Subcutaneous preadipocyte (primary cell): ENCODE measurements around the gene DIPK1B. TPM values are rescaled to one million over a fixed set of nuclear protein-coding genes. Genes with fewer than 3 reads are reported as not detected.

Source experiments
- small RNA-seq: library from RNA; depleted of rRNA; stranded (forward); fragments of <200 nt; gene quantifications from one replicate; pipeline ENCODE3, GENCODE V24; 2012
- total RNA-seq: library from RNA; depleted of rRNA; stranded (reverse); fragments of >200 nt; gene quantifications from 2 replicates; pipeline ENCODE4 v1.2.3, GENCODE V29; 2012

The DIPK1B gene
- total RNA-seq: under 0.01 TPM in 1 of 2 replicates, not detected in the other

DNA sequence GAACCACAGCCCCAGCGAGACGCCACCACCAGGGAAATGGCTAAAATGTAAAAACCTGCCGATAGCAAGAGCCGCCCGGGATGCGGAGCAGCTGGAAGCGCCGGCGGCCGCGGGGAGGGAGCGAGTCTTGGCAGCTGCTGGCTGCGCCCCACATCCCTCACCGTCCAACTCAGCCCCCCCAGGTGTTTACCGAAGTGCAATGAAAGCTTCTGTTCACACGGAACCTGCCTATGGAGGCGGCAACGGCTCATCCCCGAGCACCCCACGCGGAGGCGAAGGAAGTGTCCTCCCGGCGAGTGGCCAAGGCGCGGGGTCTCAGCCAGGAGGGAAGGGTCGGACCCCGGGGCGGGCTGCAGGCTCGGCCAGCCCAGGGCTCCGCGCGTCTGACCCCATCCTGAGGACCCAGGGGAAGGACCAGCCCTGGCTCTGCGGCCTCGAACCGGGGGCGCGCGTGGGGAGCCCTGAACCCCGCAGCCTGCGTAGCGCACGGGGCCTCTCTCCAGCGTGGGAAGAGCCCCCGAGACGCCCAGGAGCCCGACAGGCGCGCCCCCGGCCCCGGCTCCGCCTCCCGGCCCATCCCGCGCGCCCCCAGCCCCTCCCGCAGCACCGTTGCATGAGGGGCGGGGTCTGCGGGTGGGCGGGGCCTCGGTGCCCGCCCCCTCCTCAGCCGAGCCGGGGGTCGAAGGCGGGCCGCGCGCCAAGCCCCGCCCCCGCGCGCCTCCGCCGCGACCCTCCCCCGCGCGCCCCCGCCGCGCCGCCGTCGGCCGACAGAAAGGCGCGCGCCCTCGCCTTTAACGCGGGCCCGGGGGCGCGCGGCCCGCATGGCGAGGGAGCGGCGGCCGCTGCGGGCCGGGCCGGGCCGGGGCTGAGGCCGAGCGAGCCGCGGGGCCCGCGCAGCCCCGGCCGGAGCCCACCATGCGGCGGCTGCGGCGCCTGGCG is at the start of gene DIPK1B:
TSS of gene DIPK1B (plus strand) at position 822 of the 939 bp plus-strand sequence. CDS start at position 916, 94 bp downstream.

DNA sequence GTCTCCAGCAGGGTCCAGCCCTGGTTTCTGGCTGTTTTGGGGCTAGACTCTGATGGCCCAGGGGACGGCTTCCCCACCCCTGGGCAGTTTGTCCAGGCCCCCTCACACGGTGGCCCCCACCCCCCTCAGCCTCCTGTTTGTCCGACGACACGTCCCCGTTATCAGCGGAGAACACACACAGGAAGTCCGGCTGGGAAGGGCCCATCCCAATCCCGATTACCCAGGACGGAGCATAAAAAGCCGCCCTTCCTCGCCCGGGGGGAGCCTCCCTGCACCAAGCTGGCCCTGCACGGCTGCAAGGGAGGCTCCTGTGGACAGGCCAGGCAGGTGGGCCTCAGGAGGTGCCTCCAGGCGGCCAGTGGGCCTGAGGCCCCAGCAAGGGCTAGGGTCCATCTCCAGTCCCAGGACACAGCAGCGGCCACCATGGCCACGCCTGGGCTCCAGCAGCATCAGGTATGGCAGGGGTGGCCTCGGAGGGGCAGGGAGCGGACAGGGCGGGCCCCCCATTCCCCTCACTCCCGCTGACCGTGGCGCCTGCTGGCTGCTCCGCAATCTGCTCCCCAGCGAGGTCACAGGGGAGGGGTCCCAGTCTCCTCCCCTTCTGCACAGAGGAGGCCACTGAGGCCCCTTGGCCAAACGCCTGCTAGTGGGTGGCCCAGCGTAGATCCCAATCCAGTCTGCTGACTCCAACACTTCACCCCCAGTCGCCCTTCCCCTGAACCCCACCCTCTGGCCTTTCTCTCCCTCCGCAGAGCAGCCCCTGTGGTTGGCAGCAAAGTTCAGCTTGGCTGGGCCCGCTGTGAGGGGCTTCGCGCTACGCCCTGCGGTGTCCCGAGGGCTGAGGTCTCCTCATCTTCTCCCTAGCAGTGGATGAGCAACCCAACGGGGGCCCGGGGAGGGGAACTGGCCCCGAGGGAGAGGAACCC is 49.5 kb upstream of the DIPK1B start, which contains the start of gene EGFL7:
TSS of gene EGFL7 (plus strand) at position 261 of the 926 bp plus-strand sequence. CDS start 5,367 bp downstream, outside the sequence.

DNA sequence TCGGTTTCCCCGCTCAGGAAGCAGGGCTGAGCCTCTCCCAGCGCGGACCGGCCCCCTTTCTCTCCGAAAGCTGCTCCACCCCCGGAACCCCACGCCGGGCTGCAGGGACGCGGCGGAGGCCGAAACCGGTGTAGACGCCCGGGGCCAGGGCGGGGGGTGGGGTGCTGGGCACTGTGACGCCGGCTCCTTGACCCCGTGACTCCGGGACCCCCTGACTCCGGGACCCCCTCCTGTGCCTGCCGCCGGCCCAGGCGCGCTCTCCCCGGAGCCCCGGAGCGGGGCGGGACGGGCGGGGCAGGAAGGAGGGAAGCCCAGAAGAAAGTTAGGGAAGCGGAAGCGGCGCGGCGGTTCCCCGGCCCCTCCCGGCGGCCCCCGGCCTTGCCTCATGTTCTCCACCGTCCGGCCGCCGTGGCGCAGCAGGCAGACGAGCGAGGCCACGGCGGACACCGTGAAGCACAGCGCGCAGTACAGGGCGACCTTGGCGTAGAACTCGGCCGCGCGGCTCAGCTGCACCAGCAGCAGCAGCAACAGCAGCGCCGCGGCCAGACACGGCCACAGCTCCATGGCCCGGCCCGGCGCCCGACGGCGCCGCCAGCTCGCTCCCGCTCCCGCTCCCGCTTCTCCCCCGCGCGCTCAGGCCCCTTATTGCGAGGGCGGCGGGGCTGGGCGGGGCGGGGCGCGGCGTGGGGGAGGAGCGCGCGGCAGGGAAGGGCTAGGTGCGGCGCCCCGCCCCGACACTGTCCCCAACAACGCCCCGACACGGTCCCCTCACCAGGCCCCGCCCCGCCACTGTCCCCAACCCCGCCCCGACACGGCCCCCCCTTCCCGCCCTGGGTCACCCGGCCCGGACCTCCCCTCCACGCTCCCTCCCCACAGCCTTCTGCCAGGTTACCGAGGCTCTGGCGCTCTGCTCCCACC is 25.3 kb upstream of the DIPK1B start, which contains the start of gene AGPAT2:
TSS of gene AGPAT2 (minus strand) at position 664 of the 918 bp plus-strand sequence. CDS start at position 564, 100 bp downstream.

DNA sequence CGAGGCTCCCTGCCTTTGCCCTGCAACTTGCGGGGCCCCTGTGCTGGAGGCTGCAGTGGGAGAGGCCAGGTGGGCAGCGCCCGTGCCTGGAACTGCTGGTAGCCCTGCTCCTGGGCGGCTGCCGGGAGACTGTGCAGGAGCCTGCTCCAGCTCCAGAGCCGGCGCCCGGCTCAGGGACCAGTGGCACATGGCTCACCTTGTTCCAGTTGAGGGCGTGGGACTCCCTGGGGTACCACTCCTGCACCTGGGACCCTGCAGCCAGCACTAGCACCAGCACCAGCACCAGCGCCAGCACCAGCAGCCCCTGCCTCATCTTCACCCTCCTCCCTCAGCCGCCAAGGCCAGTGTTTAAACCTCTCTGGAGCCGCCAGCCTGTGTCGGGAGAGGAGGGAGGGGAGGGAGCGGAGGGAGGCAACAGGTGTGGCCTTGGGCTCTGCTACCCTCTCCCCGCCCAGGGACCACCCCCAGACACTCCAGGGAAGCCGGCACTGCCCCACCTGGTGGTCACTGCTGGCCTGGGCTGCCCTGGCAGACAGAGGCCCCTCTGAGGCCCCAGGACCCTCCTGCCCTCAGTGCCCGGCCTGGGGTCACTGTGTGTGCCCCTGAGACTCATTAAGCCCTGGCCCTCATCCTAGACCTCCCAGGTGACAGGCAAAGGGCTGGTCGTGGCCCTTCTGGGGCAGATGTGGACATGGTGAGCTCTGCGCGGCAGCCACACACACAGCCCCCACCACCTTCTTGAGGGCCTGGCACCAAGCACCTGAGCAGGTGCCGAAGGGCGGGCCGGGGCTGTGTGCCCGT is 30.4 kb downstream of the DIPK1B start, which contains the start of gene LCN10:
TSS of gene LCN10 (minus strand) at position 350 of the 801 bp plus-strand sequence. CDS start at position 313, 37 bp downstream.

DNA sequence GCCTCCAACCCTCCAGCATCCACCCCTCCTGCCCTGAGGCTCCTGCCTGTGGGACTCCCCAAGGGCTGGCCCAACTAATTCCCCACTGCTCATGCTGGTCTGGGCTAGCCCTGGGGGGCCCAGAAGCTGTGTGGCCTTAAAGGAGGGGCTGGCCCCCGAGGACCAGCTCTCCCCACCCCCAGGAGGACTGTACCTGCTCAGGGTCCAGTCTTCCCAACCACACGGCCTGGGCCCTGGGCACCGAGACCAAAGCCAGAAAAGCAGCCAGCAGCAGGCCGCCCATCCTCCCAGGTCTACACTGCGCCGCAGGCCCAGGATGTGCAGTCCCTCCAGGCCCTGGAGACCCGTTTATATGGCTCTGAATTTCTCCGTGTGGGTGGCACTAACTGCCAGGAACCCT is 35.8 kb downstream of the DIPK1B start, which contains the start of gene LCN6:
TSS of gene LCN6 (minus strand) at position 325 of the 400 bp plus-strand sequence. CDS start at position 283, 42 bp downstream.

DNA sequence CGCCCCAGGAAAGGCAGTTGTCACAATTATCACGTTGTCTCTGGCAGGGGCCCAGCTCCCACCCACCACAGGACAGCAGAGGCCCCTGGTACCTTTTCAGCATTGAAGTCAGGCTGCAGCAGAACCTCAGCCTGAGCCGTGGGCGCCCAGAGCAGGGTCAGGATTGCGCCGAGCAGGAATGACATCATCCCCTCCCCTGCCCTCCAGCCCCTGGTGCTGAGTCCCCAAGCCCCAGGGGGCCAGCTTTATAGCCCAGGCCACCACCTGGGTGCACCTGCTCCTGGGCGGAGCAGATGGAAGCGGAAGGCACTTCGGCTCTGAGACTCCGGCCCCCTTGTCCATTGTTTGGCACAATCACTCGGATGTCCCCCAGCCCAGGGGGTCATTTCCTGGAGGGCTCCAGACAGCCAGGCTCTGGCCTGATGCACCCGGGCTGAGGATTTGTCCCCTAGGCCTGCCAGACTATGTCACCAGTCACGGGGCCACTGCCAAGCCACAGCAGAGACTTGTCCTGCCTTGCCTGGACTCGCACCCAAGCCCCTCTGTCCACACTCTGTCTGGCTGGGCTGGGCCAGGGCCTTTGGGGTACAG is 52.0 kb downstream of the DIPK1B start, which contains the start of gene LCN15:
TSS of gene LCN15 (minus strand) at position 218 of the 591 bp plus-strand sequence. CDS start at position 188, 30 bp downstream.

Small RNAs within 50 kb of the gene (small RNA-seq; reads per million reads assigned to genes)
- 4,183 reads per million, percentile 100 among the genes with 10 or more reads in this experiment for gene MIR126
- not detected for gene MIR6722

Other genes starting within 250 kb of the DIPK1B start
- gene SEC16A, start 229.5 kb upstream of the DIPK1B start, total RNA-seq: 26.1 and 34.8 TPM in 2 replicates
- gene NOTCH1, start 166.5 kb upstream of the DIPK1B start, total RNA-seq: 7.7 and 13.1 TPM in 2 replicates
- gene EGFL7, start 49.7 kb upstream of the DIPK1B start, total RNA-seq: 2.6 and 8.8 TPM in 2 replicates
- gene AGPAT2, start 25.1 kb upstream of the DIPK1B start, total RNA-seq: 34.4 and 39.7 TPM in 2 replicates
- gene LCN10, start 30.4 kb downstream of the DIPK1B start, total RNA-seq: under 0.01 TPM in 1 of 2 replicates, not detected in the other
- gene LCN6, start 36.0 kb downstream of the DIPK1B start, total RNA-seq: not detected in 2 replicates
- gene LCN8, start 45.7 kb downstream of the DIPK1B start, total RNA-seq: not detected in 2 replicates
- not detected in 2 replicates for gene LCN15, start 51.9 kb downstream of the DIPK1B start, total RNA-seq
- 31.3 and 40.8 TPM in 2 replicates for gene TMEM141, start 78.8 kb downstream of the DIPK1B start, total RNA-seq
- 0.20 and 0.37 TPM in 2 replicates for gene CCDC183, start 83.8 kb downstream of the DIPK1B start, total RNA-seq
- gene RABL6, start 95.4 kb downstream of the DIPK1B start, total RNA-seq: 44.5 and 80.5 TPM in 2 replicates
- gene AJM1, start 129.9 kb downstream of the DIPK1B start, total RNA-seq: 0.73 and 0.98 TPM in 2 replicates
- gene PHPT1, start 136.8 kb downstream of the DIPK1B start, total RNA-seq: 44.0 and 77.5 TPM in 2 replicates
- gene MAMDC4, start 139.8 kb downstream of the DIPK1B start, total RNA-seq: 0.73 and 1.8 TPM in 2 replicates
- gene EDF1, start 153.7 kb downstream of the DIPK1B start, total RNA-seq: 107 and 187 TPM in 2 replicates
- 9.2 and 10.8 TPM in 2 replicates for gene TRAF2, start 173.9 kb downstream of the DIPK1B start, total RNA-seq
- gene FBXW5, start 232.2 kb downstream of the DIPK1B start, total RNA-seq: 125 TPM in 2 replicates
- gene C8G, start 232.7 kb downstream of the DIPK1B start, total RNA-seq: not detected in 2 replicates
- gene LCN12, start 239.7 kb downstream of the DIPK1B start, total RNA-seq: not detected in 2 replicates